Right renal cortex interstitium (tissue), 3 donors: ENCODE results near the gene ATXN7. TPM values are rescaled to one million over a fixed set of nuclear protein-coding genes. Genes with fewer than 3 reads are reported as not detected.

Experiments used
- DNase-seq, 3 donors: peaks; one replicate each; pipeline ENCODE4 v3.0.0-alpha.2; 2013; ENCODE audit warnings: low read depth in 3 of 3, low spot score in 2 of 3
- polyA plus RNA-seq, 3 donors: library from polyadenylated mRNA; unstranded; fragments of 120-200 nt; gene quantifications; one replicate each; pipeline ENCODE4 v1.2.1, GENCODE V29; 2013; ENCODE audit not compliant: insufficient read length in 3 of 3

The ATXN7 gene
- polyA plus RNA-seq, 3 donors, result 14.5 to 16.2 (median 14.9) TPM

- DNase-seq, result no peak
Observed at GRCh38 chr3:63932509-63933212, 69.0 kb downstream of the ATXN7 start.

- DNase-seq, result no peak
Observed at GRCh38 chr3:63933459-63933858, 69.8 kb downstream of the ATXN7 start.

GRCh38 chr3:63934041-63934866, 70.6 kb downstream of the ATXN7 start:
- DNase-seq, result no peak

GRCh38 chr3:63936925-63937324, 73.3 kb downstream of the ATXN7 start:
- no peak for DNase-seq

GRCh38 chr3:63937661-63938651, 74.3 kb downstream of the ATXN7 start:
- DNase-seq, result no peak

- DNase-seq, result no peak
Observed at GRCh38 chr3:63940389-63940757, 76.7 kb downstream of the ATXN7 start.

- DNase-seq, result no peak
Observed at GRCh38 chr3:63942528-63942927, 78.9 kb downstream of the ATXN7 start.

- no peak for DNase-seq
Observed at GRCh38 chr3:63943678-63944077, 80.0 kb downstream of the ATXN7 start.

- DNase-seq, result no peak
Observed at GRCh38 chr3:63945558-63946096, 82.0 kb downstream of the ATXN7 start.

- no peak for DNase-seq
Observed at GRCh38 chr3:63946753-63947152, 83.1 kb downstream of the ATXN7 start.

- no peak for DNase-seq
Observed at GRCh38 chr3:63947594-63947993, 83.9 kb downstream of the ATXN7 start.

- no peak for DNase-seq
Observed at GRCh38 chr3:63949005-63949404, 85.3 kb downstream of the ATXN7 start.

- DNase-seq, result no peak
Observed at GRCh38 chr3:63950698-63951097, 87.0 kb downstream of the ATXN7 start.

GRCh38 chr3:63951492-63952247, 88.0 kb downstream of the ATXN7 start:
- DNase-seq, result no peak

- no peak for DNase-seq
Observed at GRCh38 chr3:63952248-63952594, 88.6 kb downstream of the ATXN7 start.

- DNase-seq, result no peak
Observed at GRCh38 chr3:63954182-63954581, 90.5 kb downstream of the ATXN7 start.

GRCh38 chr3:63955036-63955650, 91.5 kb downstream of the ATXN7 start:
- DNase-seq, result no peak

- no peak for DNase-seq
Observed at GRCh38 chr3:63955830-63956545, 92.3 kb downstream of the ATXN7 start.

- DNase-seq, result no peak
Observed at GRCh38 chr3:63959146-63959545, 95.5 kb downstream of the ATXN7 start.
